Endothelial cell of umbilical vein (primary cell): Measurements from ENCODE around the gene PCNT. TPM values are rescaled to one million over a fixed set of nuclear protein-coding genes. Genes with fewer than 3 reads are reported as not detected.

Source experiments
- BruUV-seq: library from RNA; stranded (reverse); fragments of 400-500 nt; replicated peaks from 2 replicates; lab custom pipeline; 2021; lab: Mats Ljungman, UMichigan
- CTCF ChIA-PET: fragments of 300-600, 350-600 bp; sonication (Branson Sonifier 250); formaldehyde crosslinking; loops from one replicate; lab custom pipeline; 2021; ENCODE audit warnings: antibody characterized with exemption, inconsistent platforms; lab: Charles Lee
- POLR2A ChIA-PET: fragments of 300-600, 350-600 bp; sonication (Branson Sonifier 250); formaldehyde crosslinking; loops from one replicate; lab custom pipeline; 2021; ENCODE audit warnings: antibody characterized with exemption, inconsistent platforms; lab: Charles Lee
- DNase-seq: peaks from one replicate; pipeline ENCODE4 v3.0.0-alpha.2; 2011; ENCODE audit warnings: low read depth, low spot score
- FAIRE-seq: peaks from 2 replicates; lab custom pipeline; 2011; peaks lifted over from hg19 to GRCh38; lab: Jason Lieb, UNC
- H2AFZ ChIP-seq: 2 replicates; pipeline ENCODE4 v1.6.0; 2012; ENCODE audit warnings: low read depth, low read length, control low read depth, inconsistent platforms
- H3K27ac ChIP-seq: 2 replicates; pipeline ENCODE4 v1.5.1; 2011; ENCODE audit warnings: low read depth, mild to moderate bottlenecking, control low read depth, low read length, moderate library complexity; ENCODE audit not compliant: insufficient read depth
- H3K27me3 ChIP-seq, 2 experiments: 2 replicates each; pipeline versions ENCODE4 v1.6.0 to v1.6.1; 2011; ENCODE audit warnings: low read length in 2 of 2, mixed read lengths in 1 of 2; ENCODE audit not compliant: control insufficient read depth in 2 of 2, insufficient read depth in 2 of 2
- H3K36me3 ChIP-seq, 2 experiments: 2 replicates in 1 of 2; 3 replicates in 1 of 2; pipeline ENCODE4 v1.5.1; 2011; ENCODE audit warnings: low read length in 2 of 2, mild to moderate bottlenecking in 1 of 2, moderate library complexity in 1 of 2; ENCODE audit not compliant: control insufficient read depth in 2 of 2, insufficient read depth in 2 of 2; ENCODE audit errors: extremely low read depth in 1 of 2
- H3K4me1 ChIP-seq: 3 replicates; pipeline ENCODE4 v1.5.1; 2011; ENCODE audit warnings: mild to moderate bottlenecking, low read length; ENCODE audit not compliant: control insufficient read depth, insufficient read depth; ENCODE audit errors: extremely low read depth
- H3K4me2 ChIP-seq: 2 replicates; pipeline ENCODE4 v1.6.1; 2011; ENCODE audit warnings: low read length, control low read depth, mixed read lengths; ENCODE audit not compliant: insufficient read depth
- H3K4me3 ChIP-seq, 3 experiments: fragments of 200-600 bp in 1 of 3; sonication (generic), shearing (Covaris generic) in 1 of 3; replicated peaks in 1 of 3; 2 replicates each; pipeline ENCODE4 v1.5.1; 2011 to 2016; ENCODE audit warnings: control low read depth in 3 of 3, low read length in 3 of 3, mild to moderate bottlenecking in 2 of 3, inconsistent platforms in 1 of 3, low read depth in 1 of 3, moderate library complexity in 1 of 3; ENCODE audit not compliant: insufficient read depth in 1 of 3
- H3K79me2 ChIP-seq: 2 replicates; pipeline ENCODE4 v1.6.0; 2012; ENCODE audit warnings: low read length, inconsistent platforms; ENCODE audit not compliant: control insufficient read depth, insufficient read depth
- H3K9ac ChIP-seq: replicated peaks from 2 replicates; pipeline ENCODE3; 2011; ENCODE audit warnings: low read length, control low read depth; ENCODE audit not compliant: insufficient read depth; ENCODE audit errors: extremely low read depth
- H3K9me1 ChIP-seq: replicated peaks from 3 replicates; pipeline ENCODE4 v1.6.0; 2011; ENCODE audit warnings: mild to moderate bottlenecking, low read length; ENCODE audit not compliant: control insufficient read depth, insufficient read depth; ENCODE audit errors: extremely low read depth
- H3K9me3 ChIP-seq: replicated peaks from 2 replicates; pipeline ENCODE4 v1.5.1; 2012; ENCODE audit warnings: low read length, inconsistent platforms; ENCODE audit not compliant: control insufficient read depth, insufficient read depth
- H4K20me1 ChIP-seq: replicated peaks from 2 replicates; pipeline ENCODE3; 2011; ENCODE audit warnings: mild to moderate bottlenecking, low read length; ENCODE audit not compliant: control insufficient read depth, insufficient read depth; ENCODE audit errors: extremely low read depth
- EZH2 ChIP-seq: IDR thresholded peaks from 2 replicates; pipeline ENCODE4 v1.6.1; 2012; ENCODE audit warnings: borderline replicate concordance, low read depth, mild to moderate bottlenecking, moderate library complexity, low read length, inconsistent platforms; ENCODE audit not compliant: severe bottlenecking
- FOS ChIP-seq: IDR thresholded peaks from 2 replicates; pipeline ENCODE4 v1.6.1; 2011; ENCODE audit warnings: mild to moderate bottlenecking, low read length, moderate library complexity, borderline replicate concordance; ENCODE audit not compliant: insufficient read depth
- GATA2 ChIP-seq: IDR thresholded peaks from 2 replicates; pipeline ENCODE4 v1.7.0; 2011; ENCODE audit warnings: low read depth, mild to moderate bottlenecking, moderate library complexity, mixed read lengths, low read length; ENCODE audit not compliant: insufficient read length, insufficient read depth
- JUN ChIP-seq: IDR thresholded peaks from 2 replicates; pipeline ENCODE4 v1.6.1; 2011; ENCODE audit warnings: borderline replicate concordance, low read depth; ENCODE audit not compliant: insufficient read length, insufficient read depth
- MYC ChIP-seq: IDR thresholded peaks from one replicate; pipeline ENCODE4 v1.6.1; 2011; ENCODE audit warnings: mild to moderate bottlenecking, low read depth, low read length
- POLR2A ChIP-seq: IDR thresholded peaks from 2 replicates; pipeline ENCODE4 v1.6.1; 2012; ENCODE audit warnings: low read depth, mild to moderate bottlenecking, control low read depth, low read length
- POLR2AphosphoS5 ChIP-seq: IDR thresholded peaks from 2 replicates; pipeline ENCODE4 v1.6.1; 2012; ENCODE audit warnings: low read depth, mild to moderate bottlenecking, control low read depth, low read length, moderate library complexity; ENCODE audit not compliant: insufficient read depth
- dilution Hi-C: fragments of 300-500 bp; cut with MboI; formaldehyde crosslinking; loops from one replicate; pipeline ENCODE4 v1.15.0; 2019; ENCODE audit warnings: low sequenced_read_pairs; ENCODE audit not compliant: extremely low pct_ligation_motif_present
- intact Hi-C: fragments of 100-400 bp; cut with micrococcal nuclease; formaldehyde crosslinking; loops from one replicate; pipeline ENCODE4 v1.10.0; 2022
- polyA plus RNA-seq, 4 experiments: library from polyadenylated mRNA; depleted of rRNA in 3 of 4; stranded (reverse) in 3 of 4; unstranded in 1 of 4; fragments of >200 nt; gene quantifications; 2 replicates each; pipeline versions ENCODE4 v1.2.1 to v1.2.3, GENCODE V29; 2011 to 2012; ENCODE audit warnings: missing spikeins in 1 of 4
- total RNA-seq: library from RNA; stranded (reverse); gene quantifications from 2 replicates; pipeline ENCODE4 v1.2.3, GENCODE V29; 2021
- TF ChIP-seq, protein P1 (sequence below): IDR thresholded peaks from 2 replicates; pipeline ENCODE4 v1.6.1; 2011; ENCODE audit not compliant: insufficient read depth, insufficient read length
- TF ChIP-seq, protein P2 (sequence below), 2 donors: IDR thresholded peaks; 1 replicate in 1 of 2; 2 replicates in 1 of 2; pipeline ENCODE4 v1.5.1; 2011; ENCODE audit warnings: low read length in 2 of 2, mild to moderate bottlenecking in 2 of 2, moderate library complexity in 2 of 2, control low read depth in 1 of 2, inconsistent platforms in 1 of 2, low read depth in 1 of 2; ENCODE audit not compliant: insufficient read depth in 1 of 2; ENCODE audit errors: extremely low read depth in 1 of 2

The PCNT gene
- total and polyA plus RNA-seq, 2 donors (not counting 3 experiments of a cell fraction or from before 2014, with no cell fraction given), result 9.6 to 49.5 TPM

DNA sequence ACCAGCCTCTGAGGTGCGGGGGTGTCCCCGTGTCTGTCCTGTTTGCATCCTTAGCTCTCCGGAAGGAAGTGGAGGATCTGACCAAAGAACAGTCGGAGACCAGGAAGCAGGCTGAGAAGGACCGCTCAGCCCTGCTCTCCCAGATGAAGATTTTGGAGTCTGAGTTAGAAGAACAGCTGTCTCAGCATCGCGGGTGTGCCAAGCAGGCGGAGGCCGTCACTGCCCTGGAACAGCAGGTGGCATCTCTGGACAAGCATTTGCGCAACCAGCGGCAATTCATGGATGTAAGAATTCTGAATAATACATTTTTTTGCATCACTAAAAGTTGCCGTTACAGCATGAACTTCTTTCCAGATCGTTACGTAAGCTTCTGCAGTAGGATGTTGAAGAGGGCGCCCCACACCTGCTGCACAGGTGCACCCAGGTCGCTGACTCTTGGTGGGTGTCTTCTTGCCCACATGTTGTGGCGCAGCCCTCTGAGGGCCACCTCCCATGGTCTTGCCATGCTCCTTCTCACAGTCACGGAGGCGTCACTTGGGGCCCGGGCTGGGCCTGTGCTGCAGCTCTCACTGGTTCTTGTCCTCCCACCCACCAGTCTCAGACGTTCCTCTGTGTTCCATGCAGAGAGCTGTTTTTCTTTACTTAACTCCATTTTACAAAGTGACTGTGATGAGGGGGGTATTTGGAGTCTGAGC lies 73.4 kb downstream of the PCNT start:
- H3K4me3 ChIP-seq, result no peak overlapping the region
- no peaks in the 10 kb centered on the region for H3K27me3 ChIP-seq
- dilution Hi-C loops (no loop called here), intact Hi-C loops (no loop called here)
- no peaks in the 10 kb centered on the region for H3K9me3 ChIP-seq
- TF ChIP-seq MYC, result no peak
- no peaks in the 10 kb centered on the region for H3K4me1 ChIP-seq
- H3K9ac ChIP-seq, result no peak overlapping the region
- ChIA-PET CTCF (interaction anchor here (1.5 kb wide), 1 partner anchor 254 kb away, joined by 3 read pairs; no protein-coding TSS in a partner anchor), POLR2A (no interaction called here)
- no peak overlapping the region for H3K27ac ChIP-seq
- no peaks in the 10 kb centered on the region for H4K20me1 ChIP-seq
- H3K9me1 ChIP-seq, result no peaks in the 10 kb centered on the region
- no peak overlapping the region for H3K4me2 ChIP-seq
- FAIRE-seq (no peak), DNase-seq (no peak)
- H3K79me2 ChIP-seq, result no peaks in the 10 kb centered on the region
- BruUV-seq, result no TSS peak
- no peak overlapping the region for H2AFZ ChIP-seq
- H3K36me3 ChIP-seq, result peaks cover 2 to 9% of the 10 kb centered on the region in 2 experiments

GRCh38 chr21:46397993-46398392 lies 74.0 kb downstream of the PCNT start:
- Histone ChIP-seq H3K4me1 (no peaks in the 10 kb centered on the region), H4K20me1 (no peaks in the 10 kb centered on the region), H3K9ac (no peak overlapping the region), H3K36me3 (peaks cover 4 to 14% of the 10 kb centered on the region in 2 experiments), H2AFZ (no peak overlapping the region), H3K4me2 (no peak overlapping the region), H3K9me1 (no peaks in the 10 kb centered on the region), H3K27me3 (no peaks in the 10 kb centered on the region), H3K79me2 (no peaks in the 10 kb centered on the region), H3K4me3 (no peak overlapping the region), H3K9me3 (no peaks in the 10 kb centered on the region), H3K27ac (no peak overlapping the region)
- TF ChIP-seq, protein P1, sequence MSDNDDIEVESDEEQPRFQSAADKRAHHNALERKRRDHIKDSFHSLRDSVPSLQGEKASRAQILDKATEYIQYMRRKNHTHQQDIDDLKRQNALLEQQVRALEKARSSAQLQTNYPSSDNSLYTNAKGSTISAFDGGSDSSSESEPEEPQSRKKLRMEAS, result no peak
- TF ChIP-seq JUN (no peak), FOS (no peak), MYC (no peak), EZH2 (no peak), POLR2A (no peak), GATA2 (no peak), POLR2AphosphoS5 (no peak)
- TF ChIP-seq, protein P2, sequence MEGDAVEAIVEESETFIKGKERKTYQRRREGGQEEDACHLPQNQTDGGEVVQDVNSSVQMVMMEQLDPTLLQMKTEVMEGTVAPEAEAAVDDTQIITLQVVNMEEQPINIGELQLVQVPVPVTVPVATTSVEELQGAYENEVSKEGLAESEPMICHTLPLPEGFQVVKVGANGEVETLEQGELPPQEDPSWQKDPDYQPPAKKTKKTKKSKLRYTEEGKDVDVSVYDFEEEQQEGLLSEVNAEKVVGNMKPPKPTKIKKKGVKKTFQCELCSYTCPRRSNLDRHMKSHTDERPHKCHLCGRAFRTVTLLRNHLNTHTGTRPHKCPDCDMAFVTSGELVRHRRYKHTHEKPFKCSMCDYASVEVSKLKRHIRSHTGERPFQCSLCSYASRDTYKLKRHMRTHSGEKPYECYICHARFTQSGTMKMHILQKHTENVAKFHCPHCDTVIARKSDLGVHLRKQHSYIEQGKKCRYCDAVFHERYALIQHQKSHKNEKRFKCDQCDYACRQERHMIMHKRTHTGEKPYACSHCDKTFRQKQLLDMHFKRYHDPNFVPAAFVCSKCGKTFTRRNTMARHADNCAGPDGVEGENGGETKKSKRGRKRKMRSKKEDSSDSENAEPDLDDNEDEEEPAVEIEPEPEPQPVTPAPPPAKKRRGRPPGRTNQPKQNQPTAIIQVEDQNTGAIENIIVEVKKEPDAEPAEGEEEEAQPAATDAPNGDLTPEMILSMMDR (IDR thresholded peaks at IDR 0.05; ENCODE audit: extremely low read depth in 1 of 2, insufficient read depth in 1 of 2, low read depth in 1 of 2, low read length in 2 of 2), result no peak
- ChIA-PET CTCF (interaction anchor here (1.5 kb wide), 1 partner anchor 255 kb away, joined by 3 read pairs; no protein-coding TSS in a partner anchor), POLR2A (no interaction called here)
- FAIRE-seq, result no peak
- DNase-seq, result no peak
- intact Hi-C loops (no loop called here), dilution Hi-C loops (no loop called here)
- BruUV-seq, result no TSS peak
